Neural cell (in vitro differentiated cells): Measurements from ENCODE around the gene TRIM29. TPM values are rescaled to one million over a fixed set of nuclear protein-coding genes. Genes with fewer than 3 reads are reported as not detected.

ENCODE experiments used
- H2AFZ ChIP-seq: fragments of 200-600, 300-800 bp; sonication (generic), shearing (Covaris generic); 2 replicates; pipeline ENCODE4 v1.6.0; 2014; ENCODE audit warnings: low read depth, mild to moderate bottlenecking, antibody characterized with exemption, low read length, moderate library complexity
- H3F3A ChIP-seq: fragments of 200-600 bp; shearing (Covaris generic); 2 replicates; pipeline ENCODE4 v1.6.1; 2016; ENCODE audit warnings: mild to moderate bottlenecking, moderate library complexity, mixed read lengths, antibody characterized with exemption, low read length; ENCODE audit not compliant: insufficient read depth, poor library complexity, severe bottlenecking
- H3K27ac ChIP-seq: fragments of 200-600, 300-800 bp; sonication (generic), shearing (Covaris generic); 2 replicates; pipeline ENCODE4 v1.5.1; 2014; ENCODE audit warnings: mild to moderate bottlenecking, low read length, moderate library complexity
- H3K27me3 ChIP-seq: fragments of 300-800, 200-600 bp; sonication (generic), shearing (Covaris generic); 2 replicates; pipeline ENCODE4 v1.6.0; 2014; ENCODE audit warnings: mild to moderate bottlenecking, low read depth, low read length, moderate library complexity; ENCODE audit not compliant: insufficient read depth
- H3K36me3 ChIP-seq: fragments of 300-800, 200-600 bp; sonication (generic), shearing (Covaris generic); 2 replicates; pipeline ENCODE4 v1.5.1; 2014; ENCODE audit warnings: mild to moderate bottlenecking, antibody characterized with exemption, low read length, moderate library complexity; ENCODE audit not compliant: insufficient read depth
- H3K4me2 ChIP-seq: fragments of 300-800, 200-600 bp; sonication (generic), shearing (Covaris generic); 2 replicates; pipeline ENCODE4 v1.6.0; 2014; ENCODE audit warnings: mild to moderate bottlenecking, low read length
- H3K4me3 ChIP-seq: fragments of 300-800, 200-600 bp; sonication (generic), shearing (Covaris generic); 2 replicates; pipeline ENCODE4 v1.5.1; 2014; ENCODE audit warnings: mild to moderate bottlenecking, low read length, moderate library complexity
- H3K79me2 ChIP-seq: fragments of 200-600 bp; shearing (Covaris generic); replicated peaks from 2 replicates; pipeline ENCODE4 v1.6.0; 2014; ENCODE audit warnings: mild to moderate bottlenecking, low read length, moderate library complexity; ENCODE audit not compliant: insufficient read depth
- H3K9ac ChIP-seq: fragments of 300-800, 200-600 bp; sonication (generic), shearing (Covaris generic); 2 replicates; pipeline ENCODE4 v1.6.1; 2016; ENCODE audit warnings: mild to moderate bottlenecking, low read length, mixed read lengths
- H3K9me2 ChIP-seq: fragments of 200-600 bp; shearing (Covaris generic); 2 replicates; pipeline ENCODE4 v1.6.1; 2016; ENCODE audit warnings: mild to moderate bottlenecking, low read length, mixed read lengths; ENCODE audit not compliant: insufficient read depth
- H3K9me3 ChIP-seq: fragments of 200-600, 300-800 bp; sonication (generic), shearing (Covaris generic); 2 replicates; pipeline ENCODE4 v1.6.1; 2016; ENCODE audit warnings: mild to moderate bottlenecking, mixed run types, low read length, moderate library complexity, mixed read lengths
- H4K20me1 ChIP-seq: fragments of 200-600 bp; shearing (Covaris generic); 2 replicates; pipeline ENCODE4 v1.6.1; 2016; ENCODE audit warnings: mild to moderate bottlenecking, mixed run types; ENCODE audit not compliant: insufficient read depth
- EP300 ChIP-seq: fragments of 450-650 bp; conservative IDR thresholded peaks from 2 replicates; pipeline ENCODE4 v1.6.1; 2014; ENCODE audit warnings: antibody characterized with exemption, mild to moderate bottlenecking, moderate library complexity; ENCODE audit not compliant: poor library complexity, severe bottlenecking
- EZH2 ChIP-seq: fragments of 200-600, 300-800 bp; shearing (Covaris generic), sonication (generic); IDR thresholded peaks from 2 replicates; pipeline ENCODE4 v1.6.1; 2014; ENCODE audit warnings: antibody characterized with exemption, low read length, borderline replicate concordance, mild to moderate bottlenecking; ENCODE audit not compliant: insufficient read depth, poor library complexity, severe bottlenecking
- MXI1 ChIP-seq: fragments of 450-650 bp; conservative IDR thresholded peaks from 2 replicates; pipeline ENCODE4 v1.6.1; 2014; ENCODE audit warnings: antibody characterized with exemption, mild to moderate bottlenecking; ENCODE audit not compliant: poor library complexity, severe bottlenecking
- POLR2AphosphoS5 ChIP-seq: IDR thresholded peaks from 2 replicates; pipeline ENCODE4 v1.6.1; 2012
- RAD21 ChIP-seq: fragments of 450-650 bp; conservative IDR thresholded peaks from 2 replicates; pipeline ENCODE4 v1.6.1; 2014; ENCODE audit warnings: antibody characterized with exemption, mild to moderate bottlenecking, moderate library complexity
- SMC3 ChIP-seq: fragments of 450-650 bp; conservative IDR thresholded peaks from 2 replicates; pipeline ENCODE4 v1.6.1; 2014; ENCODE audit warnings: antibody characterized with exemption, mild to moderate bottlenecking, moderate library complexity; ENCODE audit not compliant: poor library complexity
- TAF1 ChIP-seq: IDR thresholded peaks from 2 replicates; pipeline ENCODE4 v1.6.1; 2012; ENCODE audit warnings: low read depth
- polyA plus RNA-seq: library from polyadenylated mRNA; depleted of rRNA; stranded (reverse); fragments of >200 nt; gene quantifications from 2 replicates; pipeline ENCODE4 v1.2.3, GENCODE V29; 2014
- TF ChIP-seq, protein P1 (sequence below): IDR thresholded peaks from 2 replicates; pipeline ENCODE4 v1.6.1; 2012; ENCODE audit warnings: borderline replicate concordance
- TF ChIP-seq, protein P2 (sequence below): fragments of 450-650 bp; IDR thresholded peaks from 2 replicates; pipeline ENCODE4 v1.5.1; 2014; ENCODE audit warnings: antibody characterized with exemption, mild to moderate bottlenecking, moderate library complexity; ENCODE audit not compliant: poor library complexity, severe bottlenecking

Gene TRIM29
- polyA plus RNA-seq, 1 donor from 2014 or later: 0.82 TPM

DNA sequence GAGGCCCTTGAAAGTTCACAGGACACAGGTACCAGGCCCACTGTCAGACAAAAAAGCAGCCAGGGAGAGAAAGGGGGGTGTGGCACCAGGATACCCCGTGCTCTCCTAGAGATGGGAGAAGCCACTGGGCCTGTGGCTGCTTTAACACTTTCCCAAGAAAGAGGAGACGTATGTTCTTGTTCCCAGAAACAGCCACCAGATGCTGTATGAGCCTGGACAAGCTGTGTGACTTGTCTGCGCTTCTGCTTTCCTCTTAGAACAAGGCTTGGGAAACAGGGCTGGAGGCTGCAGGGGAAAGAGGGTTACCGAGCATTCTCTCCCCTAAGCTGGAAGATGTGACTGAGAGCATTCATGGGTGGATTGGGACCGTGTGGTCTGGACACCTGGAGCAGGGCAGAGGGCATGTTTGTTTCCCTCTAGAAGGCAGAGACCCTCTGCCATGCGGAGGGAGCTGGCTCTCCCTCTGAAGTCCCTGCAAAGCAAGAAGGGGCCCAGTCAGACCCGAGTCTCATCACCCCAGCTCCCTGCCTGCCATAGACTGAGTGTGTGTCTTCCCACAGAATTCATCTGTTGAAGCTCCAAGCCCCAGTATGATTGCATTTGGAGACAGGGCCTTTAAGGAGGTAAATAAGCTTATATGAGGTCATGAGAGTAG lies 74.1 kb downstream of the TRIM29 start:
- TF ChIP-seq RAD21 (no peak), MXI1 (no peak), TAF1 (no peak), EP300 (no peak), POLR2AphosphoS5 (no peak), SMC3 (no peak), EZH2 (no peak)
- TF ChIP-seq, protein P1, sequence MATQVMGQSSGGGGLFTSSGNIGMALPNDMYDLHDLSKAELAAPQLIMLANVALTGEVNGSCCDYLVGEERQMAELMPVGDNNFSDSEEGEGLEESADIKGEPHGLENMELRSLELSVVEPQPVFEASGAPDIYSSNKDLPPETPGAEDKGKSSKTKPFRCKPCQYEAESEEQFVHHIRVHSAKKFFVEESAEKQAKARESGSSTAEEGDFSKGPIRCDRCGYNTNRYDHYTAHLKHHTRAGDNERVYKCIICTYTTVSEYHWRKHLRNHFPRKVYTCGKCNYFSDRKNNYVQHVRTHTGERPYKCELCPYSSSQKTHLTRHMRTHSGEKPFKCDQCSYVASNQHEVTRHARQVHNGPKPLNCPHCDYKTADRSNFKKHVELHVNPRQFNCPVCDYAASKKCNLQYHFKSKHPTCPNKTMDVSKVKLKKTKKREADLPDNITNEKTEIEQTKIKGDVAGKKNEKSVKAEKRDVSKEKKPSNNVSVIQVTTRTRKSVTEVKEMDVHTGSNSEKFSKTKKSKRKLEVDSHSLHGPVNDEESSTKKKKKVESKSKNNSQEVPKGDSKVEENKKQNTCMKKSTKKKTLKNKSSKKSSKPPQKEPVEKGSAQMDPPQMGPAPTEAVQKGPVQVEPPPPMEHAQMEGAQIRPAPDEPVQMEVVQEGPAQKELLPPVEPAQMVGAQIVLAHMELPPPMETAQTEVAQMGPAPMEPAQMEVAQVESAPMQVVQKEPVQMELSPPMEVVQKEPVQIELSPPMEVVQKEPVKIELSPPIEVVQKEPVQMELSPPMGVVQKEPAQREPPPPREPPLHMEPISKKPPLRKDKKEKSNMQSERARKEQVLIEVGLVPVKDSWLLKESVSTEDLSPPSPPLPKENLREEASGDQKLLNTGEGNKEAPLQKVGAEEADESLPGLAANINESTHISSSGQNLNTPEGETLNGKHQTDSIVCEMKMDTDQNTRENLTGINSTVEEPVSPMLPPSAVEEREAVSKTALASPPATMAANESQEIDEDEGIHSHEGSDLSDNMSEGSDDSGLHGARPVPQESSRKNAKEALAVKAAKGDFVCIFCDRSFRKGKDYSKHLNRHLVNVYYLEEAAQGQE: no peak
- TF ChIP-seq, protein P2, sequence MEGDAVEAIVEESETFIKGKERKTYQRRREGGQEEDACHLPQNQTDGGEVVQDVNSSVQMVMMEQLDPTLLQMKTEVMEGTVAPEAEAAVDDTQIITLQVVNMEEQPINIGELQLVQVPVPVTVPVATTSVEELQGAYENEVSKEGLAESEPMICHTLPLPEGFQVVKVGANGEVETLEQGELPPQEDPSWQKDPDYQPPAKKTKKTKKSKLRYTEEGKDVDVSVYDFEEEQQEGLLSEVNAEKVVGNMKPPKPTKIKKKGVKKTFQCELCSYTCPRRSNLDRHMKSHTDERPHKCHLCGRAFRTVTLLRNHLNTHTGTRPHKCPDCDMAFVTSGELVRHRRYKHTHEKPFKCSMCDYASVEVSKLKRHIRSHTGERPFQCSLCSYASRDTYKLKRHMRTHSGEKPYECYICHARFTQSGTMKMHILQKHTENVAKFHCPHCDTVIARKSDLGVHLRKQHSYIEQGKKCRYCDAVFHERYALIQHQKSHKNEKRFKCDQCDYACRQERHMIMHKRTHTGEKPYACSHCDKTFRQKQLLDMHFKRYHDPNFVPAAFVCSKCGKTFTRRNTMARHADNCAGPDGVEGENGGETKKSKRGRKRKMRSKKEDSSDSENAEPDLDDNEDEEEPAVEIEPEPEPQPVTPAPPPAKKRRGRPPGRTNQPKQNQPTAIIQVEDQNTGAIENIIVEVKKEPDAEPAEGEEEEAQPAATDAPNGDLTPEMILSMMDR: no peak
- Histone ChIP-seq H3K27ac (no peak overlapping the region), H3K27me3 (no peaks in the 10 kb centered on the region)

DNA sequence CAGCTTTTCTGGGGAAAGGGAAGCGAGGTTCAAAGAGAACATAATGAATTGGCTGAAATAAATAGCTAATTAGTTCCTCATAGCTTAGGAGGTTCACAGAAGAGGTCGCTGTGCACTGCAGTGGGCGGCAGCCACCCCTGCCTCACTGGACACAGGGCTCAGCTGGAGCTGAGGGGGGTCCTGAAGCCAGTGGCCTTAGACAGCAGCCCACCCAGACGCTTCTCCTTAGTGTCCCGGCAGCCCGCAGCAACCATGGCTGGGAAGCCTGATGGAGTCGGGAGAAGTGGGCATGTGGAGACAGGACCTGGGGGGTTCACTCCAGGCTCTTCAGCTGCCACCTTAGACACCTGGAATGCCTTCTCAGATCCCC lies 75.4 kb downstream of the TRIM29 start:
- Histone ChIP-seq H3K36me3 (no peaks in the 10 kb centered on the region), H3K9me3 (no peaks in the 10 kb centered on the region), H3K4me2 (no peak overlapping the region), H3K79me2 (no peaks in the 10 kb centered on the region), H3K27ac (no peak overlapping the region), H3K9ac (no peak overlapping the region), H2AFZ (no peak overlapping the region), H4K20me1 (no peaks in the 10 kb centered on the region), H3K9me2 (no peaks in the 10 kb centered on the region), H3F3A (no peaks in the 10 kb centered on the region), H3K4me3 (no peak overlapping the region), H3K27me3 (no peaks in the 10 kb centered on the region)
- TF ChIP-seq EP300 (no peak), RAD21 (no peak)

More for the DNA sequence above, 74.1 kb downstream of the TRIM29 start:
- Histone ChIP-seq H3K4me3 (no peak overlapping the region), H3F3A (no peaks in the 10 kb centered on the region), H3K9ac (no peak overlapping the region), H3K36me3 (no peaks in the 10 kb centered on the region), H3K79me2 (no peaks in the 10 kb centered on the region), H3K9me2 (no peaks in the 10 kb centered on the region), H3K9me3 (no peaks in the 10 kb centered on the region), H3K4me2 (no peak overlapping the region), H2AFZ (no peak overlapping the region), H4K20me1 (no peaks in the 10 kb centered on the region)
